ENCODE measurements around the gene RPS6KB2.

The RPS6KB2 gene

DNA sequence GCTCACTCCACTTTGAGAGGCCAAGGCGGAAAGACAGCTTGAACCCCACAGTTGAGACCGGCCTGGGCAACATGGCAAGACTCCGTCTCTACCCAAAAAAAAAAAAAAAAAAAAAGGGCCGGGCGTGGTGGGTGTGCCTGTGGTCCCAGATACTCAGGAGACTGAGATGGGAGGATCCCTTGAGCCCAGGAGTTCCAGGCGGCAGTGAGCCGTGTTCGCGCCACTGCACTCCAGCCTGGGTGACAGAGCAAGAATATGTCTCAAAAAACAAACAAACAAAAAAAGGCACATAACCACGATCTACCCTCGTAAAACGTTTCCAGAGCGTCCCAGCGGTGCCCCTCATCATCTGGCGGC is 37.4 kb upstream of the RPS6KB2 start:
- no peak for DNase-seq (ENCODE audit: low read depth, low spot score)
- ChIA-PET POLR2A (interaction anchor here (0.9 to 2.5 kb wide), 3 partner anchors 11 to 74 kb away, joined by 3 to 31 read pairs (median 5); partner anchors contain the start of gene PPP1CA), CTCF (interaction anchor here (0.6 to 47.5 kb wide), 7 partner anchors 10 to 129 kb away, joined by 3 to 2108 read pairs (median 5); partner anchors contain the start of genes CLCF1, PITPNM1, POLD4 and PPP1CA)
- H3K4me3 ChIP-seq (ENCODE audit: low read depth, low read length): peak overlapping the region; percentile 95
- TF ChIP-seq, protein P1, sequence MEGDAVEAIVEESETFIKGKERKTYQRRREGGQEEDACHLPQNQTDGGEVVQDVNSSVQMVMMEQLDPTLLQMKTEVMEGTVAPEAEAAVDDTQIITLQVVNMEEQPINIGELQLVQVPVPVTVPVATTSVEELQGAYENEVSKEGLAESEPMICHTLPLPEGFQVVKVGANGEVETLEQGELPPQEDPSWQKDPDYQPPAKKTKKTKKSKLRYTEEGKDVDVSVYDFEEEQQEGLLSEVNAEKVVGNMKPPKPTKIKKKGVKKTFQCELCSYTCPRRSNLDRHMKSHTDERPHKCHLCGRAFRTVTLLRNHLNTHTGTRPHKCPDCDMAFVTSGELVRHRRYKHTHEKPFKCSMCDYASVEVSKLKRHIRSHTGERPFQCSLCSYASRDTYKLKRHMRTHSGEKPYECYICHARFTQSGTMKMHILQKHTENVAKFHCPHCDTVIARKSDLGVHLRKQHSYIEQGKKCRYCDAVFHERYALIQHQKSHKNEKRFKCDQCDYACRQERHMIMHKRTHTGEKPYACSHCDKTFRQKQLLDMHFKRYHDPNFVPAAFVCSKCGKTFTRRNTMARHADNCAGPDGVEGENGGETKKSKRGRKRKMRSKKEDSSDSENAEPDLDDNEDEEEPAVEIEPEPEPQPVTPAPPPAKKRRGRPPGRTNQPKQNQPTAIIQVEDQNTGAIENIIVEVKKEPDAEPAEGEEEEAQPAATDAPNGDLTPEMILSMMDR (IDR thresholded peaks at IDR 0.05; ENCODE audit: insufficient read depth, low read length, missing control alignments): no peak

DNA sequence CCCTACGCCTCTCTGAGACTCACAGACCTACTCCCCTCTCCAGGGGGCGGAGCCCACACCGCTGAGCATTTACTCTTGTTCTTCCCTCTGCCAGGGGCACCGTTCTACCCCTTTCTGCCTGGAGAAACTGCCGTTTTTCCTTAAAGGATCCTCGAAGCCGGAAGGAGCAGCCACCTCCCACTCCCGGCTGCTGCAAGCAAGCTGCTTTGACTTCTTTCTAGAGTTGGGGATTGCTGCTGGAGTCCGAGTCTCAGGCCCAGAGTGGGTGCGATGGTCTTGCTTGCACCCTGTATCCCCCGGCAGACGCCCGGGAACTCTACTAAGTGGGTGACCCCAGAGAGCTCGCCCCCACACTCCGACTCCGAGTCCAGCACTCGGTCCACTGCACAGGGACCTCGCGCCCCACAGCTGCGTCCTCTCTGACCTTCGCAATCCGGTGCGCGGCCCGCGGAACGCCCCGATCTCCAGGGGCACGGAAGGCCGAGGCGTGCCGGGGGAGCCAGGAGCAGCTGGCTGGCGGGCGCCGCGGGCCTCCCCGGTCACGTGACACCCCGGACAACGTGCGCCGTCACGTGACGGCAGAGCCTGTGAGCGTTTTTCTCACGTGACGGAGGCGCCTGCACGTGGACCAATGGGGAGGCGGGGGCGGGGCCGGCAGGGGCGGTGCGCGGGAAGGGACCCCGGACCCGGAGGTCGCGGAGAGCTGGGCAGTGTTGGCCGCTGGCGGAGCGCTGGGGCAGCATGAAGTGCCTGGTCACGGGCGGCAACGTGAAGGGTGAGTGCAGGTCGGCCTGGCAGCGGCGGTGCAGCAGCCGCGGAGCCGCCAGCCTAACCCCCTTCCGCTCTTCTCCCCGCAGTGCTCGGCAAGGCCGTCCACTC is 36.8 kb upstream of the RPS6KB2 start, which contains the start of gene RAD9A:
Gene RAD9A, plus strand, starts transcription at position 683 of the 879 bp plus-strand sequence. Its CDS starts 59 bp downstream, at position 742.
- POLR2A ChIA-PET: interaction anchor here (0.7 to 2.5 kb wide), 7 partner anchors 9 to 116 kb away, joined by 3 to 31 read pairs (median 3); partner anchors contain the start of genes POLD4 and PPP1CA
- CTCF ChIA-PET: interaction anchor here (0.6 to 47.5 kb wide), 8 partner anchors 10 to 130 kb away, joined by 3 to 2108 read pairs (median 4); partner anchors contain the start of genes CLCF1, PITPNM1, POLD4 and PPP1CA
- peak within 1 kb of the TSS; percentile 95 for H3K4me3 ChIP-seq (ENCODE audit: low read depth, low read length)
- no peak for DNase-seq (ENCODE audit: low read depth, low spot score)
- TF ChIP-seq, protein P1 (IDR thresholded peaks at IDR 0.05; ENCODE audit: insufficient read depth, low read length, missing control alignments): no peak

DNA sequence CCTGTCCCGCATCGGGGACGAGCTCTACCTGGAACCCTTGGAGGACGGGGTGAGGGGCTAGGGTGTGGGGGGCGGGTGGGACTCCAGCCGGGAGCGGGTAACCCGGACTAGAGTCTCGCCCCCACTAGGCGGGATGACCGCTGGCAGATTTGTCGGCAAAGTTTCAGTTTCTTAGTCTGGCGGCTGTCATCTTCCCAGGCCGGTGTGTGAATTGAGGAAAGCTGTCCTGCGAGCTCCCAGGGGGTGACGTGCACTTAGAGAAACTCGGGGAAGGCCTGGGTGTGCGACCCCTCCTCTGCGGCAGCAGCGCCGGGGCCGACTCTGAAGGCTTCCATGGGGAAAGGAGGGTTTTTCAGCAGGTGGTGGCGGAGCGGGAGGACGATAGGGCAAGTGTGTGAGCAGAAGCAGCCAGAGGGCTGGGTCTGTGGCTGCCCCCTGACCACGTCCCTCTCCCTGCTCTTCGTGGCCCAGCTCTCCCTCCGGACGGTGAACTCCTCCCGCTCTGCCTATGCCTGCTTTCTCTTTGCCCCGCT is 36.0 kb upstream of the RPS6KB2 start:
- TF ChIP-seq, protein P1 (IDR thresholded peaks at IDR 0.05; ENCODE audit: insufficient read depth, low read length, missing control alignments): no peak
- ChIA-PET POLR2A (interaction anchor here (0.8 to 2.5 kb wide), 4 partner anchors 9 to 39 kb away, joined by 3 to 31 read pairs (median 4); partner anchors contain the start of genes POLD4 and PPP1CA), CTCF (interaction anchor here (0.6 to 47.5 kb wide), 7 partner anchors 9 to 130 kb away, joined by 3 to 2108 read pairs (median 5); partner anchors contain the start of genes CLCF1, PITPNM1, POLD4 and PPP1CA)
- H3K4me3 ChIP-seq (ENCODE audit: low read depth, low read length): peak overlapping the region; percentile 95
- no peak for DNase-seq (ENCODE audit: low read depth, low spot score)

DNA sequence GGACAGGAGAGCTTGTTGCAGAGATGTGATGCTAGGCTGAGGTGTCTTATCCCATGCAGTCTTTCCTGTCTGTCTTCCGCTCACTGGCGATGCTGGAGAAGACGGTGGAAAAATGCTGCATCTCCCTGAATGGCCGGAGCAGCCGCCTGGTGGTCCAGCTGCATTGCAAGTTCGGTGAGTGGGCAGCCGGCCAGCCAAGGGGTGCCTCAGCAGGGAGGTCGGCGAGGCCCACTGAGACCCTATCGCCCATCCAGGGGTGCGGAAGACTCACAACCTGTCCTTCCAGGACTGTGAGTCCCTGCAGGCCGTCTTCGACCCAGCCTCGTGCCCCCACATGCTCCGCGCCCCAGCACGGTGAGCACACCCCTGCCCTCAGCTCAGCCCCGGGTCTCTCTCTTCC is 34.9 kb upstream of the RPS6KB2 start:
- TF ChIP-seq, protein P1 (IDR thresholded peaks at IDR 0.05; ENCODE audit: insufficient read depth, low read length, missing control alignments): no peak
- no peak overlapping the region for H3K4me3 ChIP-seq (ENCODE audit: low read depth, low read length)
- ChIA-PET POLR2A (no interaction called here), CTCF (interaction anchor here (47.5 kb wide), 1 partner anchor 24 kb away, joined by 2108 read pairs; the partner anchor contains the start of genes CLCF1 and POLD4)
- no peak for DNase-seq (ENCODE audit: low read depth, low spot score)

DNA sequence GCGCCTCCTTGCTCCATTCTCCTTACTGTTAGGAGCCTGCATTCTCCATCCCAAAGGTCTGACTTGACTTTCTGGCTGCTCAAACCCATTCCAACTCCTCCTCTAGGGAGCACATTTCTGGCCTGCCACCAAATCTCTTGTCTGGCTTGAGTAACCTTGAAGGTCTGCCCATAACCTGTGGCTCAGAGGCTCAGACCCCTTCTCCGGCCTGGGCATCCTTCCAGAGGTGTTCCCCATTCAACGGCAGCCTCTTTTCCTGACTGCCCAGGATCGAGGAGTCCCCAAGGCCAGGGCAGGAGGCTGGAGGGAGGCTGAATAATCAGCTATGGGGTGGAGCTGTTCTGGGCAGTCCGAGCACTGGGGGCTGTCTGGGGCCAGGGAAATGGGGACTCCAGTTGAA is 34.3 kb upstream of the RPS6KB2 start:
- POLR2A ChIA-PET: no interaction called here
- CTCF ChIA-PET: interaction anchor here (47.5 kb wide), 1 partner anchor 25 kb away, joined by 2108 read pairs; the partner anchor contains the start of genes CLCF1 and POLD4
- TF ChIP-seq, protein P1 (IDR thresholded peaks at IDR 0.05; ENCODE audit: insufficient read depth, low read length, missing control alignments): no peak
- H3K4me3 ChIP-seq (ENCODE audit: low read depth, low read length): no peak overlapping the region
- DNase-seq (ENCODE audit: low read depth, low spot score): no peak
